ENCODE results near the gene PRKCB. TPM values are rescaled to one million over a fixed set of nuclear protein-coding genes. Genes with fewer than 3 reads are reported as not detected.

Gene PRKCB
- total and polyA plus RNA-seq, 2 donors from 2014 or later = 0.62 to 17.8 TPM

GRCh38 chr16:24191876-24192402, 356.2 kb downstream of the PRKCB start:
- Histone ChIP-seq H3K36me3 (ENCODE audit: control insufficient read depth in 2 of 3, insufficient read depth in 3 of 3, low read length in 3 of 3) (no peaks in the 10 kb centered on the region), H3K4me3 (ENCODE audit: low read length in 3 of 3) (no peak overlapping the region), H3K9ac (ENCODE audit: low read length in 3 of 3) (no peak overlapping the region), H3K4me1 (ENCODE audit: control insufficient read depth in 2 of 3, insufficient read depth in 2 of 3, low read depth in 1 of 3, low read length in 3 of 3) (no peaks in the 10 kb centered on the region), H3K27ac (ENCODE audit: low read depth in 2 of 2, low read length in 2 of 2) (no peak overlapping the region), H3K27me3 (ENCODE audit: control insufficient read depth, insufficient read depth, low read length) (no peaks in the 10 kb centered on the region), H3K9me3 (ENCODE audit: control insufficient read depth in 2 of 3, insufficient read depth in 1 of 3, low read length in 3 of 3) (no peaks in the 10 kb centered on the region)
- no peak for FAIRE-seq
- intact Hi-C loops (cut with DNase I) = no loop called here
- no peak for DNase-seq
- TF ChIP-seq, protein P1, sequence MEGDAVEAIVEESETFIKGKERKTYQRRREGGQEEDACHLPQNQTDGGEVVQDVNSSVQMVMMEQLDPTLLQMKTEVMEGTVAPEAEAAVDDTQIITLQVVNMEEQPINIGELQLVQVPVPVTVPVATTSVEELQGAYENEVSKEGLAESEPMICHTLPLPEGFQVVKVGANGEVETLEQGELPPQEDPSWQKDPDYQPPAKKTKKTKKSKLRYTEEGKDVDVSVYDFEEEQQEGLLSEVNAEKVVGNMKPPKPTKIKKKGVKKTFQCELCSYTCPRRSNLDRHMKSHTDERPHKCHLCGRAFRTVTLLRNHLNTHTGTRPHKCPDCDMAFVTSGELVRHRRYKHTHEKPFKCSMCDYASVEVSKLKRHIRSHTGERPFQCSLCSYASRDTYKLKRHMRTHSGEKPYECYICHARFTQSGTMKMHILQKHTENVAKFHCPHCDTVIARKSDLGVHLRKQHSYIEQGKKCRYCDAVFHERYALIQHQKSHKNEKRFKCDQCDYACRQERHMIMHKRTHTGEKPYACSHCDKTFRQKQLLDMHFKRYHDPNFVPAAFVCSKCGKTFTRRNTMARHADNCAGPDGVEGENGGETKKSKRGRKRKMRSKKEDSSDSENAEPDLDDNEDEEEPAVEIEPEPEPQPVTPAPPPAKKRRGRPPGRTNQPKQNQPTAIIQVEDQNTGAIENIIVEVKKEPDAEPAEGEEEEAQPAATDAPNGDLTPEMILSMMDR (IDR thresholded peaks at IDR 0.05; ENCODE audit: borderline replicate concordance, extremely low read depth, insufficient read depth) = no peak

DNA sequence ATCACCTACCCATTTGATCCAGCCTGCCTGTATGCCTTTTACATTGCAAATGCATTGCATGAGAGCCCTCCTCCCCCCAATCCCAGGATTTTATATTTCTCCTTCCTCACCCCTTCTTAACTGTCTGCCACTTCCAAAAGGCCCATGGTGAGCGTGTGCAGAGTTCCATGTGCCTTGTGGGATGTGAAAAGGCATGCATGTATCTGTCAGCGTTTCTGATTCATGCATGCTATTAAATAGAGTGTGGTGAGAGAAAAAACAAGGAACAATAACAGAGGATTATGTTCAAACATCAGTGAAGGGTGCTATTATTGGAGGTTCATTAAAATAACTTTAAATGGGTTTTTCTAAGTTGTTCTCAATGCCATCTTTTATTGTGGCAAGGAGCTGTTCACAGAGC, 359.4 kb downstream of the PRKCB start:
- no peak for DNase-seq
- Histone ChIP-seq H3K4me1 (ENCODE audit: control insufficient read depth in 2 of 3, insufficient read depth in 2 of 3, low read depth in 1 of 3, low read length in 3 of 3) (no peaks in the 10 kb centered on the region), H3K9me3 (ENCODE audit: control insufficient read depth in 2 of 3, insufficient read depth in 1 of 3, low read length in 3 of 3) (no peaks in the 10 kb centered on the region), H3K9ac (ENCODE audit: low read length in 3 of 3) (no peak overlapping the region), H3K36me3 (ENCODE audit: control insufficient read depth in 2 of 3, insufficient read depth in 3 of 3, low read length in 3 of 3) (no peaks in the 10 kb centered on the region), H3K27me3 (ENCODE audit: control insufficient read depth, insufficient read depth, low read length) (no peaks in the 10 kb centered on the region), H3K4me3 (ENCODE audit: low read length in 3 of 3) (no peak overlapping the region), H3K27ac (ENCODE audit: low read depth in 2 of 2, low read length in 2 of 2) (no peak overlapping the region)
- TF ChIP-seq, protein P1 (IDR thresholded peaks at IDR 0.05; ENCODE audit: borderline replicate concordance, extremely low read depth, insufficient read depth) = no peak
- FAIRE-seq = no peak
- intact Hi-C loops (cut with DNase I) = no loop called here

- H3K9me3 ChIP-seq (ENCODE audit: control insufficient read depth in 2 of 3, insufficient read depth in 1 of 3, low read length in 3 of 3) = no peaks in the 10 kb centered on the region
- TF ChIP-seq, protein P1 (IDR thresholded peaks at IDR 0.05; ENCODE audit: borderline replicate concordance, extremely low read depth, insufficient read depth) = no peak
- no peak for FAIRE-seq
Observed at GRCh38 chr16:24198807-24199533, 363.2 kb downstream of the PRKCB start.

More at GRCh38 chr16:24198807-24199533, 363.2 kb downstream of the PRKCB start:
- Histone ChIP-seq H3K9ac (ENCODE audit: low read length in 3 of 3) (no peak overlapping the region), H3K36me3 (ENCODE audit: control insufficient read depth in 2 of 3, insufficient read depth in 3 of 3, low read length in 3 of 3) (no peaks in the 10 kb centered on the region), H3K4me1 (ENCODE audit: control insufficient read depth in 2 of 3, insufficient read depth in 2 of 3, low read depth in 1 of 3, low read length in 3 of 3) (no peaks in the 10 kb centered on the region), H3K4me3 (ENCODE audit: low read length in 3 of 3) (no peak overlapping the region), H3K27me3 (ENCODE audit: control insufficient read depth, insufficient read depth, low read length) (no peaks in the 10 kb centered on the region), H3K27ac (ENCODE audit: low read depth in 2 of 2, low read length in 2 of 2) (no peak overlapping the region)
- DNase-seq = peak in 2 of 5 donors; percentile 10 to 31
- intact Hi-C loops (cut with DNase I) = no loop called here

Data from kidney (tissue), 14 donors.